DND-41 (cell line): ENCODE results near the gene TOMM34.

Experiments
- ATAC-seq: fragments of 200-7000 bp; cut with Tn5 transposase; 3 replicates; pipeline ENCODE4 v1.9.1; 2021; ENCODE audit warnings: low read depth; ENCODE audit not compliant: insufficient read depth
- DNase-seq: peaks from one replicate; pipeline ENCODE4 v3.0.0-alpha.2; 2020
- H2AFZ ChIP-seq: 2 replicates; pipeline ENCODE4 v1.6.0; 2012; ENCODE audit warnings: low read depth, low read length
- H3K27ac ChIP-seq: 2 replicates; pipeline ENCODE4 v1.5.1; 2012; ENCODE audit warnings: low read length, inconsistent platforms
- H3K27me3 ChIP-seq: fragments of 200-600 bp; sonication (generic); 2 replicates; pipeline ENCODE4 v1.6.0; 2012; ENCODE audit warnings: low read length, mild to moderate bottlenecking, inconsistent platforms; ENCODE audit not compliant: insufficient read depth, poor library complexity
- H3K36me3 ChIP-seq: 2 replicates; pipeline ENCODE4 v1.5.1; 2012; ENCODE audit warnings: low read length, inconsistent platforms; ENCODE audit not compliant: insufficient read depth
- H3K4me1 ChIP-seq: 2 replicates; pipeline ENCODE4 v1.5.1; 2012; ENCODE audit warnings: mild to moderate bottlenecking, low read length; ENCODE audit not compliant: insufficient read depth
- H3K4me2 ChIP-seq: 2 replicates; pipeline ENCODE4 v1.6.0; 2012; ENCODE audit warnings: mild to moderate bottlenecking, moderate library complexity, low read length, inconsistent platforms; ENCODE audit not compliant: insufficient read depth
- H3K4me3 ChIP-seq, 2 experiments: fragments of 200-600 bp in 1 of 2; shearing (Covaris generic) in 1 of 2; 2 replicates each; pipeline ENCODE4 v1.5.1; 2012 to 2016; ENCODE audit warnings: inconsistent platforms in 2 of 2, low read length in 2 of 2, mild to moderate bottlenecking in 2 of 2, low read depth in 1 of 2, moderate library complexity in 1 of 2
- H3K79me2 ChIP-seq: 2 replicates; pipeline ENCODE4 v1.6.0; 2012; ENCODE audit warnings: low read length, inconsistent platforms; ENCODE audit not compliant: insufficient read depth
- H3K9ac ChIP-seq: 2 replicates; pipeline ENCODE4 v1.6.0; 2012; ENCODE audit warnings: low read depth, mild to moderate bottlenecking, inconsistent platforms, low read length, moderate library complexity
- H3K9me3 ChIP-seq: 2 replicates; pipeline ENCODE4 v1.5.1; 2012; ENCODE audit warnings: low read length, moderate library complexity, mild to moderate bottlenecking, inconsistent platforms; ENCODE audit not compliant: insufficient read depth, severe bottlenecking
- H4K20me1 ChIP-seq: 2 replicates; pipeline ENCODE4 v1.6.0; 2012; ENCODE audit warnings: low read length; ENCODE audit not compliant: insufficient read depth
- EZH2 ChIP-seq: IDR thresholded peaks from 3 replicates; pipeline ENCODE4 v1.6.1; 2012; ENCODE audit warnings: borderline replicate concordance, low read depth, mild to moderate bottlenecking, moderate library complexity, low read length, inconsistent platforms; ENCODE audit not compliant: severe bottlenecking
- TF ChIP-seq, protein P1 (sequence below): IDR thresholded peaks from 2 replicates; pipeline ENCODE4 v1.5.1; 2012; ENCODE audit warnings: borderline replicate concordance, low read length, moderate library complexity, mild to moderate bottlenecking; ENCODE audit not compliant: poor library complexity, severe bottlenecking; ENCODE audit errors: extremely low read depth

Gene TOMM34

DNA sequence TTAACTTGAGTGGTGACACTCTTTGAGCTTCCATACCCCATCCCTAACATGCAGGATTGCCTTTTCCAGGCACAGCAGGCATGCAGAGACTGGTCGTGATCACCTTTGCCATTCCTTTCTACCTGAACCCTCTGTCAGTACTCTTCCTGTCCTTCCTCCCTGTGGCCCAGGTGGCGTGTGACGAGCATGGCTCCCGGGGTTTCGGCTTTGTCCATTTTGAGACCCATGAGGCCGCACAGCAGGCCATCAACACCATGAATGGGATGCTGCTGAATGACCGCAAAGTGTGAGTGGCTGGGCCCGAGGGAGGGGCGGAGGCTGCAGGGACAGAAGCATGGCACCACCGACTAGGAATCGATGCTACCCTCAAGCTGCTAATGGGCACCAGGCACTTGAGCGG is 43.6 kb downstream of the TOMM34 start:
- H3K27ac ChIP-seq, result no peak overlapping the region
- no peak overlapping the region for H2AFZ ChIP-seq
- no peak for ATAC-seq
- H3K27me3 ChIP-seq, result no peaks in the 10 kb centered on the region
- H3K79me2 ChIP-seq, result no peaks in the 10 kb centered on the region
- peaks cover under 1% of the 10 kb centered on the region; the same call in 1 of the 2 replicates for H3K4me1 ChIP-seq
- no peak overlapping the region for H3K4me2 ChIP-seq
- no peak for DNase-seq
- H3K36me3 ChIP-seq, result peaks cover 50% of the 10 kb centered on the region
- no peak overlapping the region for H3K4me3 ChIP-seq
- no peak overlapping the region for H3K9ac ChIP-seq
- TF ChIP-seq, protein P1, sequence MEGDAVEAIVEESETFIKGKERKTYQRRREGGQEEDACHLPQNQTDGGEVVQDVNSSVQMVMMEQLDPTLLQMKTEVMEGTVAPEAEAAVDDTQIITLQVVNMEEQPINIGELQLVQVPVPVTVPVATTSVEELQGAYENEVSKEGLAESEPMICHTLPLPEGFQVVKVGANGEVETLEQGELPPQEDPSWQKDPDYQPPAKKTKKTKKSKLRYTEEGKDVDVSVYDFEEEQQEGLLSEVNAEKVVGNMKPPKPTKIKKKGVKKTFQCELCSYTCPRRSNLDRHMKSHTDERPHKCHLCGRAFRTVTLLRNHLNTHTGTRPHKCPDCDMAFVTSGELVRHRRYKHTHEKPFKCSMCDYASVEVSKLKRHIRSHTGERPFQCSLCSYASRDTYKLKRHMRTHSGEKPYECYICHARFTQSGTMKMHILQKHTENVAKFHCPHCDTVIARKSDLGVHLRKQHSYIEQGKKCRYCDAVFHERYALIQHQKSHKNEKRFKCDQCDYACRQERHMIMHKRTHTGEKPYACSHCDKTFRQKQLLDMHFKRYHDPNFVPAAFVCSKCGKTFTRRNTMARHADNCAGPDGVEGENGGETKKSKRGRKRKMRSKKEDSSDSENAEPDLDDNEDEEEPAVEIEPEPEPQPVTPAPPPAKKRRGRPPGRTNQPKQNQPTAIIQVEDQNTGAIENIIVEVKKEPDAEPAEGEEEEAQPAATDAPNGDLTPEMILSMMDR, result no peak
- no peak for TF ChIP-seq EZH2
- no peaks in the 10 kb centered on the region for H4K20me1 ChIP-seq
- no peaks in the 10 kb centered on the region for H3K9me3 ChIP-seq

DNA sequence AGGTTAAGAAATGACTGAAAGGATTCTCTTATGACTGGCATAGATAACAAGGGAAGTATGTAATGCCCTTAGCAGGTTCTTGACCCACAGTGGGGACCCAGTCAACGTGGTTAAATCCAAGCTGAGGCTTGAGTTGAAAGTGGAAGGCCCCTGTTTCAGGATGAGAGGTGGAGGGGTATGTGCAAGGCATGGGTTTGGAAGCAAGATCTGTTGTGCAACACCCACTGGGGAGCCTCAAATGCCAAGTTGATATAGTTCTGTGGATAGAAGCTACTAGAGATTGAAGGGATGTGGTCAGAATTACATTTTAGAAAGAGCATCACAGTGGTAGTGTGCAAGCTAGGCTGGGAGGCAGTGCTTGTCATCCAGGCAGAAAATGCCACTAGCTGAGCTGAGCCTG is 45.3 kb downstream of the TOMM34 start:
- H3K9me3 ChIP-seq, result no peaks in the 10 kb centered on the region
- no peak overlapping the region for H2AFZ ChIP-seq
- H3K36me3 ChIP-seq, result peaks cover 44% of the 10 kb centered on the region

DNA sequence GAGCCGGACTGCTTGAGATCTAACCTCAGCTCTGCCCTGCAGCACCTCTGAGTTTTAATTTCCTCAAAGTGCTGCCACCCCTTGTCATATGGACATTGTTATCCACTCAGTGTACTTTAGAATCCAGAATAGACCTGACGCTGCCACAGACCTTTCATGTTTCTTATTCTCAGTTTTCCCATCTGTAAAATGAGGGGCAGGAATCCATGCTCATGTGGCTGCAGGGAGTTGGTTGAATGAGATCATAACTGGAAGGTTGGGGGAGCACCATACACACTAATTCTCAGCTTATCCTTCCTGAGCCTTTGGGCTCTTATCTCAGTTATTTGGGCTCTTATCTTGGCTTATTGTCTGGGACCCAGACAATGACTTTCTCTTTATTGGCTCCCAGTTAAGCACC is 48.0 kb downstream of the TOMM34 start:
- no peak overlapping the region for H2AFZ ChIP-seq
- H3K27me3 ChIP-seq, result no peaks in the 10 kb centered on the region
- peaks cover 10% of the 10 kb centered on the region for H3K79me2 ChIP-seq
- ATAC-seq (no peak), DNase-seq (no peak)
- H4K20me1 ChIP-seq, result peaks cover 10% of the 10 kb centered on the region
- H3K9ac ChIP-seq, result no peak overlapping the region
- no peak overlapping the region for H3K4me3 ChIP-seq
- H3K36me3 ChIP-seq, result peaks cover 48% of the 10 kb centered on the region
- H3K4me1 ChIP-seq, result peaks cover 26% of the 10 kb centered on the region
- H3K4me2 ChIP-seq, result no peak overlapping the region
- H3K9me3 ChIP-seq, result no peaks in the 10 kb centered on the region
- no peak overlapping the region for H3K27ac ChIP-seq
- no peak for TF ChIP-seq EZH2
- TF ChIP-seq, protein P1, result no peak

More for the DNA sequence above, 45.3 kb downstream of the TOMM34 start:
- H3K27me3 ChIP-seq, result no peaks in the 10 kb centered on the region
- no peak overlapping the region for H3K27ac ChIP-seq
- DNase-seq (no peak), ATAC-seq (no peak)
- no peak overlapping the region for H3K4me3 ChIP-seq
- TF ChIP-seq EZH2, result no peak
- TF ChIP-seq, protein P1, result no peak
- H3K4me1 ChIP-seq, result peaks cover 14% of the 10 kb centered on the region
- H3K4me2 ChIP-seq, result no peak overlapping the region
- peaks cover 10% of the 10 kb centered on the region for H3K79me2 ChIP-seq
- no peak overlapping the region for H3K9ac ChIP-seq
- no peaks in the 10 kb centered on the region for H4K20me1 ChIP-seq
